ENCODE measurements around the gene PTGER2. TPM values are rescaled to one million over a fixed set of nuclear protein-coding genes. Genes with fewer than 3 reads are reported as not detected.

Gene PTGER2
- total and polyA plus RNA-seq, 2 donors (not counting 1 experiment from before 2014, with no cell fraction given) = 15.9 to 38.8 TPM

GRCh38 chr14:52348776-52349175 lies 34.7 kb downstream of the PTGER2 start:
- Histone ChIP-seq H3K4me3 (replicated peaks in 1 of 4; ENCODE audit: control extremely low read depth in 1 of 4, insufficient read depth in 1 of 4, low read depth in 3 of 4, low read length in 4 of 4) (peak overlapping the region in 1 of 4 experiments; percentile 35), H4K20me1 (ENCODE audit: control insufficient read depth, extremely low read depth, insufficient read depth, low read length) (no peaks in the 10 kb centered on the region), H3K36me3 (ENCODE audit: control insufficient read depth, insufficient read depth, low read length) (no peaks in the 10 kb centered on the region), H3K4me2 (ENCODE audit: extremely low read depth, insufficient read depth, low read length) (peak overlapping the region; percentile 62), H3K4me1 (ENCODE audit: control insufficient read depth, extremely low read depth, insufficient read depth, low read length) (peaks cover 21% of the 10 kb centered on the region), H3K27me3 (ENCODE audit: control insufficient read depth, insufficient read depth, low read length) (no peaks in the 10 kb centered on the region), H3K9ac (ENCODE audit: insufficient read depth, low read length) (no peak overlapping the region), H3K27ac (ENCODE audit: insufficient read depth, low read length) (peak overlapping the region; percentile 71), H2AFZ (ENCODE audit: low read length) (no peak overlapping the region), H3K9me3 (ENCODE audit: control insufficient read depth, insufficient read depth, low read depth, low read length) (no peaks in the 10 kb centered on the region), H3K79me2 (ENCODE audit: control insufficient read depth, insufficient read depth, low read length) (no peaks in the 10 kb centered on the region)
- peak; percentile 87 to 94 for DNase-seq (ENCODE audit: low read depth in 2 of 2)
- no peak for TF ChIP-seq CTCF (conservative IDR thresholded peaks at IDR 0.05 in 1 of 2, IDR thresholded peaks at IDR 0.05 in 1 of 2; ENCODE audit: low read depth in 1 of 2, low read length in 2 of 2)
- no peak for TF ChIP-seq EZH2 (IDR thresholded peaks at IDR 0.05; ENCODE audit: low read length, missing control alignments)

GRCh38 chr14:52349731-52350130 lies 35.6 kb downstream of the PTGER2 start:
- no peaks in the 10 kb centered on the region for H3K36me3 ChIP-seq (ENCODE audit: control insufficient read depth, insufficient read depth, low read length)
- no peak for DNase-seq (ENCODE audit: low read depth in 2 of 2)
- no peak overlapping the region for H3K4me3 ChIP-seq (replicated peaks in 1 of 4; ENCODE audit: control extremely low read depth in 1 of 4, insufficient read depth in 1 of 4, low read depth in 3 of 4, low read length in 4 of 4)
- no peaks in the 10 kb centered on the region for H3K79me2 ChIP-seq (ENCODE audit: control insufficient read depth, insufficient read depth, low read length)
- no peaks in the 10 kb centered on the region for H3K9me3 ChIP-seq (ENCODE audit: control insufficient read depth, insufficient read depth, low read depth, low read length)
- H2AFZ ChIP-seq (ENCODE audit: low read length) = no peak overlapping the region
- peaks cover 22% of the 10 kb centered on the region for H3K4me1 ChIP-seq (ENCODE audit: control insufficient read depth, extremely low read depth, insufficient read depth, low read length)
- H3K27me3 ChIP-seq (ENCODE audit: control insufficient read depth, insufficient read depth, low read length) = no peaks in the 10 kb centered on the region
- H3K27ac ChIP-seq (ENCODE audit: insufficient read depth, low read length) = peak overlapping the region; percentile 9
- no peak overlapping the region for H3K9ac ChIP-seq (ENCODE audit: insufficient read depth, low read length)
- H3K4me2 ChIP-seq (ENCODE audit: extremely low read depth, insufficient read depth, low read length) = no peak overlapping the region
- TF ChIP-seq EZH2 (IDR thresholded peaks at IDR 0.05; ENCODE audit: low read length, missing control alignments) = no peak
- no peak for TF ChIP-seq CTCF (conservative IDR thresholded peaks at IDR 0.05 in 1 of 2, IDR thresholded peaks at IDR 0.05 in 1 of 2; ENCODE audit: low read depth in 1 of 2, low read length in 2 of 2)
- no peaks in the 10 kb centered on the region for H4K20me1 ChIP-seq (ENCODE audit: control insufficient read depth, extremely low read depth, insufficient read depth, low read length)

- H3K9me3 ChIP-seq (ENCODE audit: control insufficient read depth, insufficient read depth, low read depth, low read length) = no peaks in the 10 kb centered on the region
- no peak for DNase-seq (ENCODE audit: low read depth in 2 of 2)
- H3K79me2 ChIP-seq (ENCODE audit: control insufficient read depth, insufficient read depth, low read length) = no peaks in the 10 kb centered on the region
- no peaks in the 10 kb centered on the region for H3K27me3 ChIP-seq (ENCODE audit: control insufficient read depth, insufficient read depth, low read length)
- H3K4me1 ChIP-seq (ENCODE audit: control insufficient read depth, extremely low read depth, insufficient read depth, low read length) = peaks cover 26% of the 10 kb centered on the region
- no peaks in the 10 kb centered on the region for H3K36me3 ChIP-seq (ENCODE audit: control insufficient read depth, insufficient read depth, low read length)
- no peak for TF ChIP-seq CTCF (conservative IDR thresholded peaks at IDR 0.05 in 1 of 2, IDR thresholded peaks at IDR 0.05 in 1 of 2; ENCODE audit: low read depth in 1 of 2, low read length in 2 of 2)
- TF ChIP-seq EZH2 (IDR thresholded peaks at IDR 0.05; ENCODE audit: low read length, missing control alignments) = no peak
- no peak overlapping the region for H3K9ac ChIP-seq (ENCODE audit: insufficient read depth, low read length)
- H3K4me3 ChIP-seq (replicated peaks in 1 of 4; ENCODE audit: control extremely low read depth in 1 of 4, insufficient read depth in 1 of 4, low read depth in 3 of 4, low read length in 4 of 4) = no peak overlapping the region
- H3K27ac ChIP-seq (ENCODE audit: insufficient read depth, low read length) = no peak overlapping the region
- no peaks in the 10 kb centered on the region for H4K20me1 ChIP-seq (ENCODE audit: control insufficient read depth, extremely low read depth, insufficient read depth, low read length)
- H2AFZ ChIP-seq (ENCODE audit: low read length) = no peak overlapping the region
- no peak overlapping the region for H3K4me2 ChIP-seq (ENCODE audit: extremely low read depth, insufficient read depth, low read length)
These were observed 36.3 kb downstream of the PTGER2 start for GRCh38 chr14:52350445-52350844.
